GM21529 (cell line): ENCODE data around the gene MUC6.
"Not testable (repeated sequence)": the region's sequence is repeated elsewhere in the genome, so short reads cannot be mapped to it uniquely, and the experiment has no call there.

Source experiments
- ATAC-seq: cut with Tn5 transposase; IDR thresholded peaks from one replicate; pipeline ENCODE4 v1.9.1; 2021; ENCODE audit not compliant: unreplicated experiment

MUC6 gene

GRCh38 chr11:1024597-1025409 is 11.7 kb downstream of the MUC6 start:
- no peak for ATAC-seq

- ATAC-seq = no peak
These were observed 12.5 kb downstream of the MUC6 start for GRCh38 chr11:1023811-1024596.

- ATAC-seq = no peak
These were observed 13.4 kb downstream of the MUC6 start for GRCh38 chr11:1022908-1023810.

- no peak for ATAC-seq
These were observed 14.1 kb downstream of the MUC6 start for GRCh38 chr11:1022411-1022810.

- ATAC-seq = no peak
These were observed 16.2 kb downstream of the MUC6 start for GRCh38 chr11:1020211-1020905.

GRCh38 chr11:1019321-1019910 is 17.1 kb downstream of the MUC6 start:
- no peak for ATAC-seq

- ATAC-seq = no peak
These were observed 18.4 kb downstream of the MUC6 start for GRCh38 chr11:1018091-1018490.

GRCh38 chr11:1017269-1018005 is 19.1 kb downstream of the MUC6 start:
- no peak for ATAC-seq

- ATAC-seq = not testable (repeated sequence)
These were observed 19.9 kb downstream of the MUC6 start for GRCh38 chr11:1016610-1017126.

GRCh38 chr11:1015826-1016545 is 20.5 kb downstream of the MUC6 start:
- ATAC-seq = no peak

- no peak for ATAC-seq
These were observed 21.5 kb downstream of the MUC6 start for GRCh38 chr11:1015064-1015463.

GRCh38 chr11:1014276-1014675 is 22.2 kb downstream of the MUC6 start:
- ATAC-seq = no peak

GRCh38 chr11:1013631-1013935 is 22.9 kb downstream of the MUC6 start:
- no peak for ATAC-seq

GRCh38 chr11:1012740-1013630 is 23.5 kb downstream of the MUC6 start:
- no peak for ATAC-seq

GRCh38 chr11:1012291-1012690 is 24.2 kb downstream of the MUC6 start:
- no peak for ATAC-seq

- no peak for ATAC-seq
These were observed 25.2 kb downstream of the MUC6 start for GRCh38 chr11:1011320-1011698.

GRCh38 chr11:1010551-1011319 is 25.8 kb downstream of the MUC6 start:
- ATAC-seq = no peak
